Adipocyte (in vitro differentiated cells): ENCODE results near the gene URB2.

Source experiments
- DNase-seq: peaks from one replicate; pipeline ENCODE4 v3.0.0-alpha.2; 2015; ENCODE audit warnings: low read depth
- H3K27me3 ChIP-seq: replicated peaks from 2 replicates; pipeline ENCODE4 v1.7.0; 2013; ENCODE audit warnings: mild to moderate bottlenecking, low read length, moderate library complexity; ENCODE audit not compliant: control insufficient read depth, insufficient read depth
- H3K36me3 ChIP-seq: 2 replicates; pipeline ENCODE4 v1.7.0; 2013; ENCODE audit warnings: low read length, mild to moderate bottlenecking, moderate library complexity; ENCODE audit not compliant: control insufficient read depth, insufficient read depth, severe bottlenecking
- H3K4me1 ChIP-seq: 2 replicates; pipeline ENCODE4 v1.7.0; 2013; ENCODE audit warnings: mild to moderate bottlenecking, low read length, moderate library complexity; ENCODE audit not compliant: control insufficient read depth, insufficient read depth
- H3K4me3 ChIP-seq: 2 replicates; pipeline ENCODE4 v1.7.0; 2013; ENCODE audit warnings: mild to moderate bottlenecking, low read length, moderate library complexity
- H3K9ac ChIP-seq: 2 replicates; pipeline ENCODE4 v1.7.0; 2013; ENCODE audit warnings: mild to moderate bottlenecking, low read length, moderate library complexity
- H3K9me3 ChIP-seq: 2 replicates; pipeline ENCODE4 v1.7.0; 2013; ENCODE audit warnings: mild to moderate bottlenecking, low read length, moderate library complexity; ENCODE audit not compliant: control insufficient read depth

URB2 gene

DNA sequence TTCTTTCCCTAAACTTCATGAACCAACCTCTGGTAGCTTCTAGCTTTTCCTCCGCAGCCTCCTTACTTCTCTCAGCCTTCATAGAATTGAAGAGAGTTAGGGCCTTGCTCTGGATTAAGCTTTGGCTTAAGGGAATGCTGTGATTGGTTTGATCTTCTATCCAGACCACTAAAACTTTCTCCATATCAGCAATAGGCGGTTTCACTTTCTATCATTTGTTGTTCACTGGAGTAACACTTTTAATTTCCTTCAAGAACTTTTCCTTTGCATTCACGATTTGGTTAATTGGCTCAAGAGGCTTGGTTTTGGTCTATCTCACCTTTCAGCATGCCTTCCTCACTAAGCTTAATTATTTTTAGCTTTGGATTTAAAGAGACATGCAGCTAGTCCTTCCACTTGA, 5.1 kb downstream of the URB2 start:
- Histone ChIP-seq H3K4me3 (no peak overlapping the region), H3K36me3 (peaks cover 29% of the 10 kb centered on the region), H3K4me1 (peaks cover 9% of the 10 kb centered on the region), H3K9me3 (no peaks in the 10 kb centered on the region), H3K27me3 (no peaks in the 10 kb centered on the region), H3K9ac (no peak overlapping the region)
- DNase-seq: no peak

DNA sequence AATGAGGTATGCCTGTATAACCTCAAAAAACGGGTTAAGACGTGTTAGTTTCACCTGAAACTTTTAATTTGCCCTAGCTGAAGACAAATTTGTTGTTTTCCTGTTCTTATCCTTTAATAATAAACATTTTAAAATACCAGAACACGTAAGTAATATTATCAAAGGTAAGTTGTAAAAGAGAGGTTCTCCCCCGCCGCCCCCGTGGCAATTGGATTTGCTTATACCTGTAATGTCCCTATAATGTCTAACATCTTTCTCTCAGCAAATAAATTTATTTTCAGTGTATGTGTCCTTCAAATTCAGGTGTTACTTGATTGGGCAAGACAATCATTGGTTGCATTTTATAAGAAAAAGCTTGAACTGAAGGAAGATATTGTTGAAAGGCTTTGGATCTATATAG, 5.9 kb downstream of the URB2 start:
- peaks cover 37% of the 10 kb centered on the region for H3K36me3 ChIP-seq
- H3K27me3 ChIP-seq: no peaks in the 10 kb centered on the region
- no peaks in the 10 kb centered on the region for H3K9me3 ChIP-seq
- H3K4me3 ChIP-seq: no peak overlapping the region
- no peak for DNase-seq
- peaks cover 8% of the 10 kb centered on the region for H3K4me1 ChIP-seq
- no peak overlapping the region for H3K9ac ChIP-seq

DNA sequence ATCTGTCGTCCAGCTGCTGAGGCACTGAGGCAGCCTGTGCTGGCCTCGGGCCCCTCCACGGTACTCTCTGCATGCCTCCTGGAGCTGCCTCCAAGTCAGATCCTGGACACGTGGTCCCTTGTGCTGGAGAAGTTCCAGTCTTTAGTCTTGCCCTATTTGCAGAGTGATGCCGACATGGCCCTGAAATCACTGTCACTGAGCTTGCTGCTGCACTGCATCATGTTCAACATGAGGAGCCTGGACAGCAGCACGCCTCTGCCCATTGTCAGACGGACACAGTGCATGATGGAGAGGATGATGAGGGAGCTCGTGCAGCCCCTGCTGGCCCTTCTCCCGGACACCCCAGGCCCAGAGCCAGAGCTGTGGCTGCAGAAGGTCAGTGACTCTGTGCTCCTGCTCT, 10.0 kb downstream of the URB2 start:
- H3K4me3 ChIP-seq: no peak overlapping the region
- no peak overlapping the region for H3K9ac ChIP-seq
- no peaks in the 10 kb centered on the region for H3K27me3 ChIP-seq
- DNase-seq: no peak
- peaks cover 47% of the 10 kb centered on the region for H3K36me3 ChIP-seq
- no peaks in the 10 kb centered on the region for H3K9me3 ChIP-seq
- H3K4me1 ChIP-seq: no peaks in the 10 kb centered on the region

DNA sequence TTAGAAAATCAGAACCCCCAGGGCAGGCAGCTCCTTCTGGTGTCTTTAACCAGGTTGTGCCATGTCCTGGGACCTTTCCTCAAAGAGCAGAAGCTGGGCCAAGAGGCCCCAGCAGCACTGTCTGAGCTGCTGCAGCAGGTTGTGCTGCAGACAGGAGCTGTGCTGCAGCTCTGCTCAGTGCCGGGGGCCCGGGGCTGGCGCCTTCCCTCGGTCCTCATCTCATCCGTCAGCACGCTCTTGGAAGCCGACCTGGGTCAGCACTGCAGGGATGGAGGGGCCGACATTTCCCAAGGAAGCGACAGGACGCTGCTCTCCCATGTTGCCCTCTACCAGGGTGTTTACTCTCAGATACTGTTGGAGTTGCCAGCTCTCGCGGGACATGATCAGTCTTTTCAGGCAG, 11.7 kb downstream of the URB2 start:
- no peak overlapping the region for H3K9ac ChIP-seq
- no peaks in the 10 kb centered on the region for H3K27me3 ChIP-seq
- H3K36me3 ChIP-seq: peaks cover 47% of the 10 kb centered on the region
- no peaks in the 10 kb centered on the region for H3K4me1 ChIP-seq
- no peak for DNase-seq
- H3K9me3 ChIP-seq: no peaks in the 10 kb centered on the region
- no peak overlapping the region for H3K4me3 ChIP-seq

DNA sequence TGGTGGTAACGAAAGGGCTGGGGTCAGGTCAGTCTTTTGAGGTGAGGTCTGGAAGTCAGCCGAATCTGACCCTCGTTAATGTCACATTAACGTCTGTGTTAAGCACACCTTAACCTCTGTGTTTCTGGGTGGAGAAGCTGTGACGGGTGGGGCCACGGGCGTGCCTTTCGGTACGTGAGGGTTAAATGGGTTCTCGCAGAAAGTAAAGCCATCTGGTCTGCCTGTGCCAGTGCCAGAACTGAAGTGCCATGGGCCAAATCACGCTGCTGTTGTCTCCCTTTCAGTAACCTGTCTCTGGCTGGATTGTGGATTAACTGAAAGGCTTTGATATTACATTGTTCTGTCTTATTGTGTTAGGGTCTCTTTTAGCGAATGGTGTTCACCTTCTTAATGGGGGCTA, 14.4 kb downstream of the URB2 start:
- Histone ChIP-seq H3K27me3 (no peaks in the 10 kb centered on the region), H3K4me3 (no peak overlapping the region), H3K9ac (no peak overlapping the region), H3K36me3 (peaks cover 50% of the 10 kb centered on the region), H3K4me1 (peaks cover 18% of the 10 kb centered on the region), H3K9me3 (no peaks in the 10 kb centered on the region)
- DNase-seq: no peak

DNA sequence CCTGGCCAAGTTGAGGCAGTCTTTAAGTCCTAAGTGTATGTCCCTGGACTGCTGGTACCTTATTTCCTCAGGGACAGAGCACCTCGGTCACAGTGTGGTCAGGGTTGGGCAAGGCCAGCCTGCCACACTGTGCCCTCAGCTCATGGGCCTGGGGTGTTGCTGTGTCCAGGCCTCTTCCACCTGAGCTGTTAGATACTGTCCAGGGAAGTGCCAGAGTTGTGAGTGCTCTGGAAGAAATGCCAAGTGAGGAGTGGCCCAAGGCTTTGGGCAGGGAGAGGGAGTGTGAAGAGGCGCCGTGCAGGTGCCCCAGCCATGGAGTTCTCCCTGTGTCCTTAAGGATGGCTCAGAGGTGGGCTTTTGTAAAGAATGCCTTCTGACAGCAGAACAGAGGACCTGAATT, 15.3 kb downstream of the URB2 start:
- H3K4me3 ChIP-seq: no peak overlapping the region
- no peaks in the 10 kb centered on the region for H3K27me3 ChIP-seq
- H3K9me3 ChIP-seq: no peaks in the 10 kb centered on the region
- H3K36me3 ChIP-seq: peaks cover 49% of the 10 kb centered on the region
- H3K4me1 ChIP-seq: peaks cover 18% of the 10 kb centered on the region
- no peak for DNase-seq
- no peak overlapping the region for H3K9ac ChIP-seq

DNA sequence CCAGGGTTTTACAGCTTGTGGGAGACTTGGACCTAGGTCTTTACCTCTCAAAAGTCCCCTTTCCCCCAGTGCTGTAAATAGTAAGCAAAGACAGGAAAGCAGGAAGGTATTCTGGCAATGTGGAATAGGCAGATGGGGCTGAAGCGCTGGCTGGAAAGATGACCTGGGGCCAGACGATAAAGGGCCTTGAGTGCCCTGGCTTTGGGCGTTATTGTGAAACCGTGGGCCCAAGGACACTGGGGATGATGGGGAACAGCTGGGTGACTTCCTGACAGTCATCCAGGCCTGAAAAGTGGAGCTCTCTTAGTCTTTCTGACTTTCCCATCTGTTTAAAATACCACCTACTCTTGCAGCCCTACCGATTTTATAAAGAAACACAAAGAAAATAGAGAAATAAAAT, 16.3 kb downstream of the URB2 start:
- peaks cover 18% of the 10 kb centered on the region for H3K4me1 ChIP-seq
- no peaks in the 10 kb centered on the region for H3K9me3 ChIP-seq
- DNase-seq: no peak
- peaks cover 49% of the 10 kb centered on the region for H3K36me3 ChIP-seq
- H3K4me3 ChIP-seq: no peak overlapping the region
- H3K9ac ChIP-seq: no peak overlapping the region
- H3K27me3 ChIP-seq: no peaks in the 10 kb centered on the region

DNA sequence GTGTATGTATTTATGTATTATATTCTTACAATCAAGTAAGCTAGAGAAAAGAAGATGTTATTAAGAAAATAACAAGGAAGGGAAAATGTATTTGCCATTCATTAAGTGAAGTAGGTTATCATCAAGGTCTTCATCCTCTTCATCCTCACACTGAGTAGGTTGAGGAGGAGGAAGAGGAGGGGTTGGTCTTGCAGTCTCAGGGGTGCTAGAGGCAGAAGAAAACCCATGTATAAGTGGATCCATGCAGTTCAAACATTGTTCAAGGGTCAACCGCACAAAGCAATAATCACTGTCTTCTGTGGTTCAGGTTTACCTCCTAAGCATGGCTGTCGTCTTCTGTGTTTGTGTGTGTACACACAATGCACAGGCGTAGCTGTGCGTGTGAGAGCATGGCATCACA, 16.9 kb downstream of the URB2 start:
- DNase-seq: no peak
- H3K4me3 ChIP-seq: no peak overlapping the region
- H3K4me1 ChIP-seq: peaks cover 18% of the 10 kb centered on the region
- no peaks in the 10 kb centered on the region for H3K27me3 ChIP-seq
- peaks cover 49% of the 10 kb centered on the region for H3K36me3 ChIP-seq
- H3K9me3 ChIP-seq: no peaks in the 10 kb centered on the region
- no peak overlapping the region for H3K9ac ChIP-seq

DNA sequence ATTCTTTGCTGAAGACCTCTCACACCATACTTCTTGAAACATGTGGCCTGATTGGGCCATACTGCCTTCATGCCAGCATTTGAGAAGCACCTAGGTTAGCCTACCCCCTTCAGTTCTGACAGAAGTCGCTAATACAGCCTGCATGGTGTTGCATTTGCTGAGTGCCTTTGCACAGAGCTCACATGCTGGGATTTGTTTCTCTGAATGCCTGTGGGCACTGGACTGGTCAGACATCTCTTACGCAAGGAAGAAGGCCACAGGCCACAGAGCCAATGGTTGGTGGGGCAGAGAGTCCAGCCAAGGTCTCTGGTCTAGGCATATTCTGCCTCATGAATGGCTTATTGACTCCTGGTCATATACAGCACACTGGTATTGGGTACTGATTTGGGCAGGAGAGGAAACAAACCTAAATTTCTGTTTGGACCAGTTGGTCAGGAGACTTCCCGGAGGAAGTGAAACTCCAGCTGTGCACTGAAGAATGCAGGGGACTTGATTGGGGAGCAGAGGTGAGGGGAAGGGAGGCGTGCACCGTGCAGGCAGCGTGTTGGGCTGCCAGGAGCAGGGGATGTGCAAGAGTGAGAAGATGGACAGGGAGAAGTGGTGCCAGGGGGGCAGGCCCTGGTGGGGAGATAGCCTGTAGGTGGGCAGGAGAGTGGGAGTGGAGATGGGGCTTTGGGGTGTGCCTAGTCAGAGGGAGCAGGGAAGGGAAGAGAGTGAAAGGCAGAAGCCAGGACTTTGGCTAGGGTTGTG, 18.1 kb downstream of the URB2 start:
- peaks cover 18% of the 10 kb centered on the region for H3K4me1 ChIP-seq
- H3K9me3 ChIP-seq: no peaks in the 10 kb centered on the region
- peak; percentile 9 for DNase-seq
- H3K9ac ChIP-seq: peak overlapping the region; percentile 47
- no peak overlapping the region for H3K4me3 ChIP-seq
- H3K27me3 ChIP-seq: no peaks in the 10 kb centered on the region
- H3K36me3 ChIP-seq: peaks cover 52% of the 10 kb centered on the region

DNA sequence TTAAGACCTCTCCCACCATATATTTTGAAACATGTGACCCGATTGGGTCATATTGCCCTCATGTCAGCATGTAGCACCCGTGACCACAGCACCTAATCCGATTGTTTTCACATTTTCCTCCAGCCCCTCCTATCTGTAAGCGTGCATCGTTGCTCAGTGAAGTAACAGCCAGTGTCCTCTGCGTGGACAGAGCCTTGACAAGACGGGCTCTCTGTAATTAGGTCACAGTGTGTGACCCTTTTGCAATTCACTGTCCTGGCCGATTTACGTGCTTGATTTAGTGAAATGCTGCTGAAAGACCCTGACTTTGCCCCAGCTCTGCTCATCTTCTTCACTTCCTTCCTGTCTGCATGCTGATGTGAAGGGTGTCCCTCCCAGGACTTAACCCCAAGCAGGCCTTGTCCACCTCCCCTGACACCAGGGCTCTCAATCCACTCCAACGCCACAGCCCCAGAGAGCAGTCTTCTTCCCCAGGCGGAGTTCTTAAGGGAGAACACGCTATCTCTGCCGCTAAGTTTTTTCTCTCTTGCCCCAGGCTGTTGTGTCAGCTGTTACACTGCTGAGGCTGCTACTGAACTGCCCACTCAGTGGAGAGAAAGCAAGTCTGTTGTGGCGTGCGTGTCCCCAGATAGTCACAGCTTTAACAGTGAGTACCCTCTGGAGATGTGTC, 19.4 kb downstream of the URB2 start:
- Histone ChIP-seq H3K4me1 (peaks cover 18% of the 10 kb centered on the region), H3K9me3 (no peaks in the 10 kb centered on the region), H3K9ac (no peak overlapping the region), H3K36me3 (peaks cover 55% of the 10 kb centered on the region), H3K27me3 (no peaks in the 10 kb centered on the region), H3K4me3 (no peak overlapping the region)
- no peak for DNase-seq

DNA sequence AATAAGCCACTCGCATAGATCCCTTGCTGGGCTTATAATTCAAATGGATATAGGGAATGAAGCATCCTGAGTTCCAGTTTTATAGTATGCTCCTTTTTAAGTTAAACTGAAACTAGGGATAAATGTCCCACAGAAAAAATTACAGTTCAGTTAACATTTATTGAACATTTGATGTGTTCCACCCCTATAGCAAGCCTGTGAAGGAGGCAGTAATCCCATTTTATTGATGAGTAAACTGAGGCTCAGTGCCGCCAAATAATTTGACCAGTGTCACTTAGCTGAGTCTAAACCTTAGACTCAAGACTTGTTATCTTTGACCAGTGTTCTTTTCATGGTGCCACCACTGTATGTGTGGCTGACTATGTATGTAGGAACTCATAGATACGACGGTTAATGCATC, 22.4 kb downstream of the URB2 start:
- H3K36me3 ChIP-seq: peaks cover 78% of the 10 kb centered on the region
- no peak for DNase-seq
- H3K9me3 ChIP-seq: no peaks in the 10 kb centered on the region
- no peaks in the 10 kb centered on the region for H3K27me3 ChIP-seq
- no peak overlapping the region for H3K9ac ChIP-seq
- H3K4me1 ChIP-seq: peaks cover 17% of the 10 kb centered on the region
- H3K4me3 ChIP-seq: no peak overlapping the region
